HG02623 (cell line): Measurements from ENCODE around the gene RNPEPL1.
"Not testable (repeated sequence)": the region's sequence is repeated elsewhere in the genome, so short reads cannot be mapped to it uniquely, and the experiment has no call there.

ENCODE experiments used
- ATAC-seq: cut with Tn5 transposase; IDR thresholded peaks from one replicate; pipeline ENCODE4 v1.9.1; 2021; ENCODE audit warnings: moderate library complexity; ENCODE audit not compliant: unreplicated experiment

RNPEPL1 gene, protein sequence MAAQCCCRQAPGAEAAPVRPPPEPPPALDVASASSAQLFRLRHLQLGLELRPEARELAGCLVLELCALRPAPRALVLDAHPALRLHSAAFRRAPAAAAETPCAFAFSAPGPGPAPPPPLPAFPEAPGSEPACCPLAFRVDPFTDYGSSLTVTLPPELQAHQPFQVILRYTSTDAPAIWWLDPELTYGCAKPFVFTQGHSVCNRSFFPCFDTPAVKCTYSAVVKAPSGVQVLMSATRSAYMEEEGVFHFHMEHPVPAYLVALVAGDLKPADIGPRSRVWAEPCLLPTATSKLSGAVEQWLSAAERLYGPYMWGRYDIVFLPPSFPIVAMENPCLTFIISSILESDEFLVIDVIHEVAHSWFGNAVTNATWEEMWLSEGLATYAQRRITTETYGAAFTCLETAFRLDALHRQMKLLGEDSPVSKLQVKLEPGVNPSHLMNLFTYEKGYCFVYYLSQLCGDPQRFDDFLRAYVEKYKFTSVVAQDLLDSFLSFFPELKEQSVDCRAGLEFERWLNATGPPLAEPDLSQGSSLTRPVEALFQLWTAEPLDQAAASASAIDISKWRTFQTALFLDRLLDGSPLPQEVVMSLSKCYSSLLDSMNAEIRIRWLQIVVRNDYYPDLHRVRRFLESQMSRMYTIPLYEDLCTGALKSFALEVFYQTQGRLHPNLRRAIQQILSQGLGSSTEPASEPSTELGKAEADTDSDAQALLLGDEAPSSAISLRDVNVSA

DNA sequence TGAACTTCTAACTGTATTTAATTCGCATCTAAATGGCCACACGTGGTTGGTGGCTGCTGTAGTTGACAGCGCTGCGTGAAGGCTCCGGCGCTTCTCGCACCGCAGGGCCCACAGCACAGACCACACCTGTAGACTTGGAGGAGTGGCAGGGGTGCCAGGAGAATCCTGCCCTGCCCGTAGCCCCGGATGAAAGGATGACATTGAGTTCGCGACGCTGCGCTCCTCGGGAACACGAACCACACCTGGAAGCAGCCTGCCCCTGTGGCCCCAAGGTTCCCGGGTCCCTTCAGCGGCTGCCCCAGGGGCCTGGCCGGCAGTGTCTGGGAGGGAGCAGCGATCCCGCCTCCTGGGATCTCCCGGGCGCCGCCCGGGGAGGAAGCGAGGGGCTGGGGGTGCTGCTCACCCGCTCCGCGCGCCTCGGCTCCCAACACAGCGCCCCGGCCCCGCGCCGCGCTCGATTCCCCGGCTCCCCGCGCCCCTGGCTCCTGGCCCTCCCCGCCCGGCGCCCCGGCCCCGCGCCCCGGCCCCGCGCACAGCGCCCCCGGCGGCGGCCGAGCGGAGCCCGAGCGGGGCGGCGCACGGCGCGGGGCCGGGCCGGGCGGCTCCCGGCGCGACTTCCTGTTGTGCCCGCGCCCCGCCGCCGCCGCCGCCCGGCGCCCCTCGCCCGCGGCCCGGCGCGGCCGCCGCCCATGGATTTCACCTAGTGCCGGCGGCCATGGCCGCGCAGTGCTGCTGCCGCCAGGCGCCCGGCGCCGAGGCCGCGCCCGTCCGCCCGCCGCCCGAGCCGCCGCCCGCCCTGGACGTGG is at the start of gene RNPEPL1:
Gene RNPEPL1, plus strand, starts transcription at position 613 of the 806 bp plus-strand sequence. Its CDS starts 103 bp downstream, at position 716.
- peak; percentile 32 for ATAC-seq

DNA sequence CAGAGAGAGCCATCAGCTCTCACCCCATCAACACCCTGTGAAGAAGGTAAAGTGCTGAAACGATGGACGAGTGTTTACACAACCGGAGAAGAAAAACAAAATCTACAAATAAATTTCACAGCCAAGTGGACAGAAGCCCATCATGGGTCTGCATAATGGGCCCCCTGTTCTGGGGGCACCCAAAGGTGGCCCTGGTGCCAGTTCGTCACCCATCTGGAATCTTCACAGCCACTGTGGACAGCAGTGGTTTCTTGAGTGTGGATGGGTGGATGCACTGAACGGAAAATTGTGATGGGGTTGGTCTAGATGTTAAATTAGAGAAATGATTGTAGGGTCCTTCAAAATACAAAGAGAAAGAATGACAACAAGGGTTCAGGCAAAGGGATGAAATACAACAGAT is 49.3 kb upstream of the RNPEPL1 start:
- ATAC-seq, result no peak

DNA sequence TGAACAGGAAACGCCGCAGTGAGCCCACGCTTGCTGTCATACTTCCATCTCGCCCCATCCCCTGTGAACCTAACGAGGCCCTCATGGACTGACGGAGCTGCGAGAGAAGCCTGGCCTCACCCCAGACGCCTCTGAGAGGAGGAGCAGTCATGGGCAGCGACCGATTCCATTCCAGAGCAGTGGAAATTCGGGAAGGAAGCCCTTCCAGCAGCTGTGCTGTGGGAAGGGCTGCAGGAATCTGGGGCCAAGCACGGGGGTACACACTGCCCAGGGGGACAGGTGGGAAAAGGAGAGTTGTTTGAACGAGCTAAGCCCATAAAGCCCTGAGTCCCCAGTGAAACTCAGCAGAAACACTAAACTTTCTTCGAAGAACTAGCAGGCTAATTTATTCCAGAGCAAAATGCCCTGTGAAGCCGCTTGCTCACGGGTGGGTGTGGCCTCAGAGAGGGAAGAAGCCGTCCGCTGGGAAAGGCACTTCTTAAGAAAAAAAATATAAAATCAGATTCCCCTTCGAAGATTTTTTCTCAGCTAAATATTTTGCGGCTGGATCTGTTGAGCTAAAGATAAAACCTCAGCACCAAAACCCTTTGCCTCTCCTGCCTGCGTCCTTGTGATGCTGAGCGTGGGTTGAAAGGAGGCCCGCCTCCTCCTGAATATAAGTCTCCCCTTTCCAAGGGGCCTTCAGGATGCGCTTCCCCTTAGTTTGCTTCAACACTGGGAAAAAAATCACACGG is 48.7 kb upstream of the RNPEPL1 start:
- ATAC-seq, result no peak

DNA sequence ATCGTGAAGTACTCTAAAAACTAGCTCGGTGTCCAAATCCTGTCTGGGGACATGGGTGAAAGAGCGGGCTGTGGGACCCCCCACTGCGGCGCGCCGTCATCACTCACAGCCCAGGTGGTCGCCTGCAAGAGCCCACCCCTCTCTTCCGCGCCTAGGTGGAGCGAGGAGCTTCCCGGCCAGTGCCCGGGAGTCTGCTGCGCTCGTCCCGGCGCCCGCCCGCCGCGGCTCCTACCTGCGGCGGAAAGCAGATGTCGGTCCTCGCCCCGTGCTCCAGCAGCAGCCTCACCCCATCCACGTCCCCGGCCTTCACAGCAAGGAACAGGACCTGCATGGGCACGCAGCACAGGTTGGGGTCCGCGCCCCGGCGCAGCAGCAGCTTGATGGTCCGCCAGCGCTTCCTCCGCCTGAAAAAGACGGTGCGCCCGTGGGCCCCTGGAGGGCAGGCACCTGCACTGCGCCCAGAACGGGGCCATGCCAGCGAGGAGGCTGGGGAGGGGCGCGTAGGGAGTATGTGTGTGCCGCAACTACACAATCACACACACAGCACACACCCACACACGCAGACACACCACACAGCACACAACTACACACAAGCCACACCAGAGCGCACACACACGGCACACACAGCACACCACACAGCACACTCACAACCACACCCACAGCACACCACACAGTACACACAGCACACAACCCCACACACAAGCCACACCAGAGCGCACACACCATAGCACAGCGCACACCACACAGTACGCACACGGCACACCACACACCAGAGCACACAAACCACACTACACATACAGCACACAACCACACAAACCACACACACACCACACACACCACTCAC is 47.9 kb upstream of the RNPEPL1 start:
- no peak for ATAC-seq

DNA sequence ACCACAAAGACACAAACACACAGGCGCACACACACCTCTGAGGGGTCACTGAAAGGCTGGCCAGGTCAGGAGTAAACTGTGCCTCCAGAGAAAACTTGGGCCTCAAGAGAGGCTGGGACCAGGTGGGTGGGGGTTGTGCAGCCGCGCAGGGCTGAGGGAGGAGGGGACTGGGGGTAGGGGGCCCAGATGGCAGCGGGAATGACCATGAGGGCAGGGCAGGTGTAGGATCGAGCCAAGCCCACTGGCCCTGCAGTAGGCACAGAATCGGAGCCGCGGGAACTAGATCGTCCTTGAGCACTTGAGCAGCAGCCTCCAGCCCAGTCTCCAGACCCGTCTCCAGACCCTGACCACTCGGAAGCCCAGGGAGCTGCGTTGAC is 47.3 kb upstream of the RNPEPL1 start:
- no peak for ATAC-seq

DNA sequence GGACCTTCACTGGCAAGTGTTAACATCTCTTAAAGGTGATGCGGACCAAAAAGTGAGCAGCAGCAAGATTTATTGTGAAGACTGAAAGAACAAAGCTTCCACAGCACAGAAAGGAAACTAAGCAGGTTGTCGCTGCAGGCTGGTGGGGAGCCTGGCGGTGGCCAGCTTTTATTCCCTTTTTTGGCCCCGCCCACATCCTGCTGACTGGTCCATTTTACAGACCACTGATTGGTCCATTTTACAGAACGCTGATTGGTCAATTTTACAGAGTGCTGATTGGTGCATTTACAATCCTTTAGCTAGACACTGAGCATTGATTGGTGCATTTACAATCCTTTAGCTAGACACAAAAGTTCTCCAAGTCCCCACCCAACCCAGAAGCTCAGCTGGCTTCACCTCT is 46.4 kb upstream of the RNPEPL1 start:
- ATAC-seq, result not testable (repeated sequence)

DNA sequence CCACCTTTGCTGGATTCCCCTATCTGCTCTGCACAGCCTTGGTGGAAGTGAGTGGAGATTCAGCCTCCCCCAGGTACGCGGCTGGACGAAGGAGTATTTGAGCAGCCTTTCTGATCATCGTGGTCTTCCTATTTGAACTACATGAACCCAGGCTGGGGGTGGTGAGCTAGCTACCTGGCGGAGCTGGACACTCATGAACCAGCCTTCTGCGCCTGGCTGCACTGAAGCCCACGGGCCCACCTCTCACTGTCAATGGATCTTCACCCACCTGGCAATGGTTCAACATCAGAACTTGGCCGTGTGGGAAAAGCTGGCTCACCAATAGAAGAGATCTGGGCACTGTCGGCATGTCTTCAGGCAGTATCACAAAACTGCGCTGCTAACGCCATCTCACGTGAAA is 45.9 kb upstream of the RNPEPL1 start:
- ATAC-seq, result no peak

DNA sequence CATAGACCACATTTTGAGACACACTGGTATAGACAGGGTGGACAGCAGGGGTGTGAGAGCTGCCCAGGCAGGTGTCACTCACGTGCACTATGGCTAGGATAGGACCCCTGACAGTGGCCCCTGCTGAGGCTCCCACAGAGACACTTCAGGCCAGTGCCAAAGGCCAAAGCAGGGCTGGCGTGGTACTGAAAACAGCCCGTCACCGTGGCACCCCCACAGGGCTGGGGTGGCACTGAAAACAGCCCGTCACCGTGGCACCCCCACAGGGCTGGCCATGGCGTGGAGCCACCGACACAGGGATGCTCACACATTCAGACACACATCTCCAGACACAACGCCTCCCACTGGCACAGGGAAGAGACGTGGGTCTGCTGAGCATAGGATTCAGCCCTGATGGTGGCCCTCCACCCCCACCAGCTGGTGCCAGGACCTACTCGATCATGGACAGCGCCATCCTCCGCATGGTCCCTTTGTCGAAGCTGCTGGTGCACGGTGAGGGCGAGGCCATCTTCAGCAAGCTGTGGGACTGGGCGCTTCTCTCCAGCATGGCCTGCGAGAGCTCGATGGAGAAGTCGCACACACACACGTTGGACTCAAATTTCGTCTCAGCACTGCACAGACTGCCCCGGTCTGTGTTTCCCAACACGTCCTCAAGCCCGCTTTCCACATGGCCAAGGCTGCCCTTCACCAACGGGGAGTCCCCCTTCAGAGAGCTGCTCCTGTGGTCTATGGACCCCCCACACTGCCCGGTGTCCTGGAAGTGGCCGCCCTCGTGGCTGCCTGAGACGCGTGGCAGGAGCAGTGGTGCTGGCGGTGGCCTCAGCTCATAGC is 44.6 kb upstream of the RNPEPL1 start:
- no peak for ATAC-seq

DNA sequence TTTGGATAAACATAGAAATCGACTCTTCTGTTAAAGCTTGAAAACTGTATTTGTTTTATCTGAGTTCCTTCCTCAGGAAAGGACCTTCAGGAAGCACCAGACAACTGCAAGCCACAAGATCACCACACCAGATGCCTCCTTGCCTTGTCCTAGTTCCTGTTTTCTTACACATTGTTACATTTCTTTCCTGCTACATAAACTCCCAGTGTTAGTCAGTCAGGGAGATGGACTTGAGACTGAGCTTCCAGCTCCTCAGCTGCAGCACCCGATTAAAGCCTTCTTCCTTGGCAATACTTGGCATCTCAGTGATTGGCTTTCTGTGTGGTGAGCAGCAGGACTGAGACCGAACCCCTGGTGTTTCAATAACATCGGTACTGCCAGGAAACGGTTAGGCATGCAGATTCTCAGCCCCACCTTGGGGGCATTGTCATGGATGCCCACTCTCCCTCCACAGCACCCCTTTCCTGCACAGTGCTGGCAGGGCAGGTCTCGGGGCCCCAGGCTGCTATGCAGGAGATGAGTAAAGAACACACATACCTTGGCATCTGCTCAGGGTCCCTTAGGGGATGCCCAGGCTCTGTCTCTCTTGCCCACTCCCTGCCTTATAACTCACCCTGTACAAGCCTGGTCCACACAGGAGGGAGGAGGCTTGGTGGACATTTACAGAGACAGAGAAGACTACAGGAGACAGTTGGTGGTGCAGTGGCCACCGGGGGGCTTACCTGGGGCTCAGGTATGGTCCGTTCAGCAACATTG is 43.1 kb upstream of the RNPEPL1 start:
- no peak for ATAC-seq

DNA sequence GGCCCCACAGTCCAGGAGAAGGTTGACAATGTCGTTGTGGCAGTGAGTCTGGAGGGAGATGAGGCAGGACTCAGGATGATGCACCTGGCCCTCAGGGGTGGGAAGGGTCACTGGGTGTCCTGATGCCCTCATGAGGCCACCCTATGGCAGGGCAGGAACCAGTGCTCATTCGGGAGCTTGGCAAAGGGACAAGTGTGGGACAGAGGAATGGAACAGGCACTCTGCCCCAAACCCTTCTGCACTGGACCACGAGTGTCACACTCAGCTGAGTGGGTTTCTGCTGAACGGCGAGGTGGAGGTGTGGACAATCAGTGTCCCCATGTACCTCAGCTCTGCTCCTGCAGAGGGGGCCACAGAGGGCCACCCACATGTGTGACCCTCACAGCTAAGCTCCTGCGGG is 42.5 kb upstream of the RNPEPL1 start:
- ATAC-seq, result no peak

DNA sequence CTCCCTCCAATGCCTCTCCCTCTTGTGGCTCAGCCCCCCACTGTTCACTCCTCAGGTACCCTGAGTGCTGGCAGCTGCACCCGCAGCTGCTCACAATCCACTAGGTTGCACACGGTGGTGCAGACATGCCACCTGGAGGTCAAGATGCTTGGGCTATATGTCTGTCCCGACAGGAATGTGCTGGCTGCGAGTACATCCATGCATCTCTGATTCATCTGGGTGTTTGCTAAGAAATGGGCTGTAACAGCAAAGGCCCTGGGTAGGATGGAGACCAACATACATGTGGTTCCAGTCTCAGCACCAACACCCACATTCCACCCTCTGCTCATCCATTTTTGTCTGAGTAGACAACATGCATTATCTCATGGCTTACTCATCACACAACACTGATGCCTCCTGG is 41.8 kb upstream of the RNPEPL1 start:
- no peak for ATAC-seq

DNA sequence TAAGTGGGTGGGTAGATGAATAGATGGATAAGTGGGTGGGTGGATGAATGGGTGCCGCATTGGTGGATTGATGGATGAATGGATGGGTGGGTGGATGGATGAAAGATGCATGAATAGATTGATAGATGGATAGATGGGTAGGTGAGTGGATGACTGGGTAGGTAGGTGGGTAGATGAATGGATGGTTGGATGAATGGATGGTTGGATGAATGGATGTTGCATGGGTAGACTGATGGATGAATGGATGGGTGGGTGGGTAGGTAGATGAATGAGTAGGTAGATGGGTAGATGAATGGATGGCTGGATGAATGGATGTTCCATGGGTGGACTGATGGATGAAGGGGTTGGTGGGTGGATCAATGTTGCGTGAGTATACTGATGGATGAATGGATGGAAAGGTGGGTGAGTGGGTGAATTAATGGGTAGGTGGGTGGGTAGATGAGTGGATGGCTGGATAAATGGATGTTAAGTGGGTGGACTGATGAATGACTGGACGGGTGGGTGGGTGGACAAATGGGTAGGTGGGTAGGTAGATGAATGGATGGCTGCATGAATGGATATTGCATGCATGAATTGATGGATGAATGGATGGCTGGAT is 41.0 kb upstream of the RNPEPL1 start:
- ATAC-seq, result no peak

DNA sequence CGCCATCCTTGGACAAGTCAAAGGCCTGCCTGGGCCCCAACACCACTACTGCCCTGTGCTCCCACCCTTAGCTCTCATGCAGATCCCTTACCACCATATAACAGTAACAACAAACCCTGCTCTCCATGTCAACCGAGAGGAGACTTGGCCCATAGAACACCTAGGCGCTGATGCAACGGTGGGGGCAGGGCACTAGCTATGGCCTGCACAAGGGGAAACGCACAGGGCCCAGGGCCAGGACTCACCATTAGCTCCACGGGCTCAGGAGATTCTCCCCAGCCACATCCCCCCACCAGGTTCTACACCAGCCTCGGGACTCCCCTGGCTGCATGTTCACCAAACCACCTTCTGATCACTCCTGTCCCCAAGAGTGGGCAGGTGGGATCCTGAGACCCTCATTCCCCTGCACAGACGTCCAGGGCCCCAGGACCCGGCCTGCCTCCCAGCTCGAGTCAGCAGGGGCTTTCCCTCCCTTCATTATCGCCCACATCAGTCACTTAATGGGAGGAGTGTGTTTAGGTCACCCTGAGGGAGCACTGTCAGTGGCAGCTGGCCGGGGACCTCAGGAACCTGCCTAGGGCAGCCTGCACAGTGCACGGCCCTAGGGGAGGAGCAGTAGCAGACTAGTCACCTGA is 39.8 kb upstream of the RNPEPL1 start:
- ATAC-seq, result no peak

DNA sequence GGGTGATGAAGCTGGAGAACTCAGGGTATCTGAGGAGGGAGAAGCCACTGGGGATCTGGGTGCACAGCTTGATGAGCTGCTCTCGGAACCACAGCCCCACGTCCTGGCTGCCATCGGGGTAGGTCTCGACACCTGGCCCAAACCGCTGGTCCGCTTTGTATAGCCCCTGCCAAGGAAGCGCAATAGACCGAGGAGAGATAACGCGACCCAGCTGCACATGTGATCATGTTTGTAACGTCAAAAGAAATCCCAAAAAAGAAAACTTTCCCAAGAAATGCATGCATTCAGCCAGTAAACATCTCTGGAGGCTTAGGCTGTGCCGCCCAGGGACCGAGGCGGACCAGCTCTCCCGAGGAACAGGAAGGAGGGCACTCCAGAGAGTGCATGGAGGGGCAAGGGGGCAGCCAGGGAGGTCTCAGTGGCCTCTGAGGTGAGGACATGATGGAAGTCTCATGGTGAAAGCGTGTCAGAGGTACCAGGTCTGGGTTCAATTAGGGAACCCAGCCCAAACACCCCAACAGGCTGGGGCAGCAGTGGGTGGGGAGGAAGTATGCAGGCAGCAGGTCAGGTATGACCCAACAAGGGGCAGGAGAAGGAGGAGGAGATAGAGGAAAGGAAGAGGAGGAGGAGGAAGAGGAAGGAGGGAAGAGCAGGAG is 38.8 kb upstream of the RNPEPL1 start:
- ATAC-seq, result no peak

DNA sequence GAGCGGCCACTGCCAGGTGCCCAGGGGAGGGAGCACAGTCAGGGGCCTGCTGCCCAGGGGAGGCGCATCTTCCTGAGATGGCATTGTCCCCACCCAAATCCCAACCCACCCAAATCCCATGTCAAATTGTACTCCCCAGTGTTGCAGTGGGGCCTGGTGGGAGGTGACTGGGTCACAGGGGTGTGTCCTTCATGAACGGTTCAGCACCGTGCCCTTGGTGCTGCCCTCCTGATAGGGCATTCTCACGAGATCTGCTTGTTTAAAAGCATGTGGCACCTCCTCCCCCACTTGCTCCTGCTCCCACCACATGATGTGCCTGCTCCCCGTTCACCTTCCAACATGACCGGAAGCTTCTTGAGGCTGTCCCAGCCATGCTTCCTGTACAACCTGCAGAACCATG is 38.1 kb upstream of the RNPEPL1 start:
- ATAC-seq, result no peak

DNA sequence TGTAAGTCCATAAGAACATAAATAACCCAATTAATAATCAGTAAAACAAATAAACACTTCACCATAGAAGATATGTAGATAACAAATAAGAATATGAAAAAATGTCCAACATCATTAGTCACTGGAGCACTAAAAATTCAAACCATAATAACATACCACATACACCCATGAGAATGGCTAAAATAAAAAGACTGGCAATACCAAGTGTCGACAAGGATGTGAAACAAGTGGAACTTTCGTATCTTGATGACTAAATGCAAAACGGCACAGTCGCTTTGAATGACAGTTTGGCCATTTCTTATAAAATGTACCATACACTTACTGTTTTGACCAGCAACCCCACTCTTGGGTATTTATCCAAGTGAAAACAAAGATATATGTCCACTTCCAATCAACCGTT is 37.2 kb upstream of the RNPEPL1 start:
- no peak for ATAC-seq
